Raji (cell line): ENCODE data around the gene CBFA2T2.

Experiments
- POLR2A ChIP-seq: IDR thresholded peaks from 2 replicates; pipeline ENCODE4 v1.6.1; 2011; ENCODE audit warnings: low read depth, low read length, control low read depth; ENCODE audit not compliant: insufficient read depth

Gene CBFA2T2

GRCh38 chr20:33465481-33466302 is 24.2 kb upstream of the CBFA2T2 start:
- TF ChIP-seq POLR2A, result no peak

- no peak for TF ChIP-seq POLR2A
These were observed 23.6 kb upstream of the CBFA2T2 start for GRCh38 chr20:33466303-33466646.

GRCh38 chr20:33470457-33470856 is 19.4 kb upstream of the CBFA2T2 start:
- TF ChIP-seq POLR2A, result no peak

GRCh38 chr20:33470866-33471265 is 19.0 kb upstream of the CBFA2T2 start:
- no peak for TF ChIP-seq POLR2A

DNA sequence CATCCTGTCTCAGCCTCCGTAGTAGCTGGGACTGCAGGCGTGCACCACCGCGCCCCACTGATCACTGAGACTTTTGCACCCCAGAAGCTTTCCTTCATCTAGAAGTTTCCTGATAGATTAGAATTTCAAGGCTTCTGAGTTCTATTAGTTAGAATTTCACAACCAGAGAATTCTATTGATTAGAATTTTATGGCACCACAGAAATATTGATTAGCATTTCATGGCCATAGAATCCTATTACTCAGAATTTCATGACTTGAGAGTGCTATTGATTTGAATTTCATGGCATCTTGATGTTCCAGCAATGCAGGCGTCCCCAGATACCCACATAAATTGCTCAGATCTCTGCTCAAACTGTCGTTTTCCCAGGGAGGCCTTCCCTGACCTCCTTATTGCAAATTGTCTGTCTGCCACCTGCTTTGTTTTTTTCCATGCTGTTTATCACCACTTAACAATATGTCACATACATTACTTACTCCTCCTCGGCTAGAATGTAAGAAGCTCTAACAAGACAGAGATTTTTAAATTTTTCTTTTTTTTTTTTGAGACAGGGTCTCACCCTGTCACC is 16.9 kb upstream of the CBFA2T2 start:
- no peak for TF ChIP-seq POLR2A

- no peak for TF ChIP-seq POLR2A
These were observed 15.6 kb upstream of the CBFA2T2 start for GRCh38 chr20:33474097-33474873.

- TF ChIP-seq POLR2A, result no peak
These were observed 14.9 kb upstream of the CBFA2T2 start for GRCh38 chr20:33474963-33475362.

DNA sequence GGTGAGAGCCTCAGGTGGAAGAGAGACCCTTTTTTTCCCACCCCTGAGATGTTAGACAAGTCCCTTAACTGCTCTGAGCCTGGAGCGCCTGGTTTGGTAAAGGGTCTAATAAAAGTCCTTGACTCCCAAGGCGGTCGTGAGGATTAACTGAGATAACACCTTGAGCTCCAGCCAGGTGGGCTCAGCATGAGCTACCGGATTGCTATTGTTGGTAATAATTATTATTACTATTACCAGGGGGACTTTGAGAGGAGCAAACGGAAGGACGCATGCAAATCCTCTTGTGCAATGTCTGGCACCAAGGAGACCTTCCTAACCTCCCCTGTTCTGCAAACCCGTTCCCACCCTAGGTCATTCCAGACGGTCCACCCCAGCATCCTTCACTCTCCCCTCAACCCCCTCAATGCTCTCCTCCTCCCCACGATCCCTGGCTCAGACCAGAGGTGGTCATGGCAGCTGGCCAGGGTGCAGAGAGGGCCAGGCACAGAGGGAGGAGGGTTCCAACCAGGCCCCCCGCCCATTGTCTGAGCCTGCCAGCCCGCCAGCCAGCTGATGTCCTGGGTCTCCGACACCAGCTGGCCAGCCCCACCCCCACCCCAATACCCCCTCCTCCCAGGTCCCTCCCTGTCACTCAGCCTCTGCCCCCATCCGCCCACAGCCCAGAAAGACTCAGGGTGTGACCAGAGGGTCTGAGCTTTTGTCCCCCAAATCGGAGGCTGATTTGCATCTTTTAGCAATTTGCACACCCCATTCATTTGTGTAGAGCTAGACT is 14.3 kb upstream of the CBFA2T2 start:
- TF ChIP-seq POLR2A, result no peak

DNA sequence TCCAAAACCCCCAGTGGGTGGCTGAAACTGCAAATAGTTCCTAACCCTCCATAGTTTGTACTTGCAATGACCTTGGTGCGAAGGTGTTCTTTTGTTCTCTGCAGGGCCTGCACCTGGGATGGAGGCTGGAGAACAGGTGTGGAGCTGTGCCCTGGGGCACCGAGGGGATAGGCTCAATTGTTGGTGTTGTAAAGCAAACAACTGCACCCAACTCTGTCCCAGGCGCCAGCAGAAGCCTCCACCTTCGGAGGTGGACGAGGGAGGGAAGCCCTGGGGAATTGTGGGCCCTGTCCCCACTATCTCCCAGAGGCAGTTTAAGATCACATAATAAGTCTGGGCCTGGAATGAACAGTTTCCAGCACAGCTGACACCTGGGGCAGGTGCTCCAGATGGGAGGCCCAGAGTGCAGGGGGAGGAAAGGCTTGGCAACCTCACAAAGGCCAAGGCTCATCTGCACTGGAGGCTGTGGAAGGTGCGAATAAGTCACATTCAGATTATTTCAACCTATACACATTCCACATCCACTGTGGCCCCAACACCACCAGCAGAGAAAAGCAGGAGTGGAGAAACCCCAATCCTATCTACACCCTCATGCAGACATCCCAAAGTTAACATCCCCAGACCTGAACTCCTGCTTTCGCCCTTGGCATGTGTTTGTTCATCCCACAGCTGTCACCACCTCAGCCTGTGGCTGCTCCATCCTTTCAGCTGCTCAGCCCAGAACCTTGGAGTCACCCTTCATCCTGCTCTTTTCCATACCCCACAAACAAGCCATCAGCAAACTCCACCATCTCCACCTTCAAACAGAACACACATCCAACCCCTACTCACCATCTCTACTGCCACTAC is 12.3 kb upstream of the CBFA2T2 start:
- no peak for TF ChIP-seq POLR2A

DNA sequence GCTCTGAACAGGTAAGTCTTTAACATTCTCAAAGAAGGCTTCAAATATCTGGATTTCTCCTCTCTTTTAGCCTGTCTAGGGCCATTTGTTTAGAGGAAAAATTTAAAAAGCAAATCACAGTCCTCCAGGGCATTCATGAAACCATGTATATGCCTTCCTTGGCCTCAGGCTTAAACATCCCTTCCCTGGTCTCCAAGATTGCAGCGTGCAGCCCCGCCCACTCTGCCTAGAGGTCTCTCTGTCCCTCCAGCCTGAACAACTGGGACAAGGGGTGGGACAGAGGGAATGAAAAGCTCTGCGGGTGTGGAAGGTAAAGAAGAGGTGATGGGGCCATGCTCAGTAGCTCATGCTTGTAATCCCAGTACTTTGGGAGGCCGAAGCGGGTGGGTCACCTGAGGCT is 9.8 kb upstream of the CBFA2T2 start:
- TF ChIP-seq POLR2A, result no peak

DNA sequence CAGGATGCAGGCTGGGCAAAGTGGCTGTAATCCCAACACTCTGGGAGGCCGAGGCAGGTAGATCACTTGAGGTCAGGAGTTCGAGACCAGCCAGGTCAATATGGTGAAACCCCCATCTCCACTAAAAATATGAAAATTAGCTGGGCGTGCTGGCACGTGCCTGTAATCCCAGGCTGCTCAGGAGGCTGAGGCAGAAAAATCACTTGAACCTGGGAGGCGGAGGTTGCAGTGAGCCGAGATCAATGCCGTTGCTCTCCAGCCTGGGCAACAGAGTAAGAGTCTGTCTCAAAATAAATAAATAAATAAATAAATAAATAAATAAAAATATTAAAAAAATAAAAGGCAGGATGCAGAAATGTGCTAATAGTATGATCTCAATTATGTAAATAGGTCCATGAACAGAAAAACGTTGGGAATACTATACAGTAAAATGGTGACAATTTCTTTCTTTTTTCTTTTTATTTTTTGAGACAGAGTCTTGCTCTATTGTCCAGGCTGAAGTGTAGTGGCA is 8.4 kb upstream of the CBFA2T2 start:
- TF ChIP-seq POLR2A, result no peak

GRCh38 chr20:33482581-33482980 is 7.3 kb upstream of the CBFA2T2 start:
- TF ChIP-seq POLR2A, result no peak

DNA sequence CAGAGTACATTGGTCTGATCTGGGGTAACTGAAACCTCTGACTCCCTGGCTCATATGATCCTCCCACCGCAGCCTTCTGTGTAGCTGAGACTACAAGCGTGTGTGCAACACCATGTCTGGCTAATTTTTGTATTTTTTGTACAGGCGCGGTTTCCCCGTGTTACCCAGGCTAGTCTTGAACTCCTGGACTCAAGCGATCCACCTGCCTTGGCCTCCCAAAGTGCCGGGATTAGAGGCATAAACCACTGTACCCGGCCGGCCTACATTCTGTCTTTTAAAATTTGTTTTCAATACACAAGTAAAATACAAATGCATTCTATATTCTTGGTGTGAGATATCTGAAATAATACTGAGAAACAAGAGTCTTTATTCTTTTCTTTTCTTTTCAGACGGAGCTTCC is 1.7 kb upstream of the CBFA2T2 start:
- no peak for TF ChIP-seq POLR2A

- TF ChIP-seq POLR2A, result peak; percentile 97
These were observed 337 bp upstream of the CBFA2T2 start for GRCh38 chr20:33489495-33490022.

DNA sequence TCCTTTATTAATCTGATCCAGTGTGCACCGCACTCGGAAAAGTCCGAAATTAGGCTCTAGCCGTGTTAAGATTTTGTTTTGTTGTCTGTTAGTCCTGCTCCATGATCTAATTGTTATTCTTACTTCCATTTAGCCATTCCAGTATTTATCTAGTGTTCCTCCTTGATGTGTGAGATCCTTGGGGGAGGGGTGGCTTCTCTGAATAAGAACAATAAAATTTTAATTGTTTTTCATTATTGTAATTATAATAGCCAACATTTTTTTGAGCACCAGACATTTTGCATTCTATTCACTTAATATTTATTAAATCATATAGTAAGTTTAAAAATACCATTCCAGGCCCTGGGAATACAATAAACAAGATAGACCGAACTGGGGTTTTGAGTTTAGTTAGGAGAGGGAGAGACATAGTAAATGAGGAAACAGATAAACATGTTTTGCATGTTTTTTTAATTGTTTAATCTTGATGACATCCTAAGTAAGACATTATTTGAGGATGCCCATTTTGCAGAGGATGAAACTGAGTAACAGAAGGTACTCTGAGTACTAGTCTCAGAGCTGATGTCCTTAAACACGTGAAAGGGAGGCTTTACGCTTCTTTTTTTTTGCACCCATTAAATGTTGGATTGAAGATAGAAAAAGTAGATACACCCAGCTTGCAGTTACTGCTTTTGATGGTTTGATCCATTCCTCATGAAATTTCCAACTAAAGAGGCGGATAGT is 1.2 kb downstream of the CBFA2T2 start:
- no peak for TF ChIP-seq POLR2A
